WERI-Rb-1 (cell line): ENCODE data around the gene SETBP1.
A peak's percentile ranks its signal among the peaks of the same experiment; 100 is the strongest.

Experiments used
- DNase-seq: peaks from one replicate; pipeline ENCODE4 v3.0.0-alpha.2; 2020
- H3K27ac ChIP-seq: fragments of 250-450 bp; sonication (Bioruptor Pico); 2 replicates; pipeline ENCODE4 v1.5.1; 2020; ENCODE audit warnings: mild to moderate bottlenecking, moderate library complexity
- H3K27me3 ChIP-seq: fragments of 250-450 bp; sonication (Bioruptor Pico); 2 replicates; pipeline ENCODE4 v1.5.1; 2021; ENCODE audit warnings: mild to moderate bottlenecking, low read depth, moderate library complexity; ENCODE audit not compliant: insufficient read depth, severe bottlenecking
- H3K36me3 ChIP-seq: fragments of 250-450 bp; sonication (Bioruptor Pico); 2 replicates; pipeline ENCODE4 v1.5.1; 2020; ENCODE audit warnings: mild to moderate bottlenecking, moderate library complexity
- H3K4me3 ChIP-seq: 2 replicates; pipeline ENCODE4 v1.5.1; 2011; ENCODE audit warnings: low read depth, mild to moderate bottlenecking, control low read depth, low read length
- H3K9me3 ChIP-seq: fragments of 250-450 bp; sonication (Bioruptor Pico); 2 replicates; pipeline ENCODE4 v1.5.1; 2021; ENCODE audit warnings: mild to moderate bottlenecking, moderate library complexity; ENCODE audit not compliant: severe bottlenecking
- CTCF ChIP-seq: IDR thresholded peaks from 2 replicates; pipeline ENCODE4 v1.5.1; 2011; ENCODE audit warnings: low read depth, mild to moderate bottlenecking, control low read depth, inconsistent platforms, low read length

SETBP1 gene

GRCh38 chr18:44893045-44893706, 212.5 kb downstream of the SETBP1 start:
- H3K9me3 ChIP-seq, result peaks cover 10% of the 10 kb centered on the region
- H3K27me3 ChIP-seq, result no peaks in the 10 kb centered on the region
- H3K36me3 ChIP-seq, result no peaks in the 10 kb centered on the region
- H3K4me3 ChIP-seq, result no peak overlapping the region
- no peak for DNase-seq
- H3K27ac ChIP-seq, result no peak overlapping the region
- TF ChIP-seq CTCF, result no peak

GRCh38 chr18:44893966-44894365, 213.3 kb downstream of the SETBP1 start:
- Histone ChIP-seq H3K36me3 (no peaks in the 10 kb centered on the region), H3K9me3 (peaks cover 10% of the 10 kb centered on the region), H3K27me3 (no peaks in the 10 kb centered on the region), H3K27ac (no peak overlapping the region), H3K4me3 (no peak overlapping the region)
- DNase-seq, result no peak
- no peak for TF ChIP-seq CTCF

- Histone ChIP-seq H3K9me3 (peaks cover 10% of the 10 kb centered on the region), H3K27ac (no peak overlapping the region), H3K4me3 (no peak overlapping the region), H3K36me3 (no peaks in the 10 kb centered on the region), H3K27me3 (no peaks in the 10 kb centered on the region)
- peak; percentile 67 for DNase-seq
- TF ChIP-seq CTCF, result peak; percentile 75
These were observed 214.6 kb downstream of the SETBP1 start for GRCh38 chr18:44895176-44895798.

GRCh38 chr18:44896846-44897245, 216.2 kb downstream of the SETBP1 start:
- no peak for DNase-seq
- Histone ChIP-seq H3K9me3 (no peaks in the 10 kb centered on the region), H3K36me3 (no peaks in the 10 kb centered on the region), H3K27me3 (no peaks in the 10 kb centered on the region), H3K27ac (no peak overlapping the region), H3K4me3 (no peak overlapping the region)
- no peak for TF ChIP-seq CTCF

GRCh38 chr18:44897411-44897810, 216.7 kb downstream of the SETBP1 start:
- DNase-seq, result no peak
- TF ChIP-seq CTCF, result no peak
- no peaks in the 10 kb centered on the region for H3K36me3 ChIP-seq

More at GRCh38 chr18:44897411-44897810, 216.7 kb downstream of the SETBP1 start:
- H3K9me3 ChIP-seq, result no peaks in the 10 kb centered on the region
- H3K27ac ChIP-seq, result no peak overlapping the region
- no peaks in the 10 kb centered on the region for H3K27me3 ChIP-seq
- no peak overlapping the region for H3K4me3 ChIP-seq
